ENCODE results near the gene ABCC1.

ABCC1 gene

DNA sequence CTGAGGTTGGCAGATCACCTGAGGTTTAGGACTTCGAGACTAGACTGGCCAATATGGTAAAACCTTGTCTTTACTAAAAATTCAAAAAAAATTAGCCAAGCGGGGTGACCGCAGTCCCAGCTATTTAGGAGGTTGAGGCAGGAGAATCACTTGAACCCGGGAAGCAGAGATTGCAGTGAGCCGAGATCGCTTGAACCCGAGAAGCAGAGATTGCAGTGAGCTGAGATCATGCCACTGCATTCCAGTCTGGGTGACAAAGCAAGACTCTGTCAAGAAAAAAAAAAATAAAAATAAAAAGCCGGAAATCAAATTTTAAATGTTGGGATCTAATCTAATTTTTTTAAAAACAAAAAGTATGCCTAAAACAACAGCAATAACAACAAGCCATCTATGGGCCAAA is 56.3 kb downstream of the ABCC1 start:
- Histone ChIP-seq H3K79me2 (ENCODE audit: insufficient read depth, low read depth) (peaks cover 50% of the 10 kb centered on the region; the same call in 1 of the 2 replicates), H3K9ac (no peak overlapping the region), H3K4me3 (IDR thresholded peaks at IDR 0.05; ENCODE audit: insufficient read depth, low read depth, low read length) (no peak overlapping the region), H3K4me1 (ENCODE audit: low read depth, poor library complexity, severe bottlenecking) (peaks cover 7% of the 10 kb centered on the region), H4K20me1 (ENCODE audit: insufficient read depth) (0 out of 2 replicates have a peak, but pooled peaks cover 4% of the 10 kb centered on the region), H3K27ac (no peak overlapping the region), H3K27me3 (ENCODE audit: insufficient read depth, low read depth) (no peaks in the 10 kb centered on the region), H2AFZ (ENCODE audit: low read depth) (no peak overlapping the region), H3K36me3 (ENCODE audit: insufficient read depth) (peaks cover 14% of the 10 kb centered on the region; the same call in 1 of the 2 replicates), H3K4me2 (no peak overlapping the region)
- TF ChIP-seq, protein P1, sequence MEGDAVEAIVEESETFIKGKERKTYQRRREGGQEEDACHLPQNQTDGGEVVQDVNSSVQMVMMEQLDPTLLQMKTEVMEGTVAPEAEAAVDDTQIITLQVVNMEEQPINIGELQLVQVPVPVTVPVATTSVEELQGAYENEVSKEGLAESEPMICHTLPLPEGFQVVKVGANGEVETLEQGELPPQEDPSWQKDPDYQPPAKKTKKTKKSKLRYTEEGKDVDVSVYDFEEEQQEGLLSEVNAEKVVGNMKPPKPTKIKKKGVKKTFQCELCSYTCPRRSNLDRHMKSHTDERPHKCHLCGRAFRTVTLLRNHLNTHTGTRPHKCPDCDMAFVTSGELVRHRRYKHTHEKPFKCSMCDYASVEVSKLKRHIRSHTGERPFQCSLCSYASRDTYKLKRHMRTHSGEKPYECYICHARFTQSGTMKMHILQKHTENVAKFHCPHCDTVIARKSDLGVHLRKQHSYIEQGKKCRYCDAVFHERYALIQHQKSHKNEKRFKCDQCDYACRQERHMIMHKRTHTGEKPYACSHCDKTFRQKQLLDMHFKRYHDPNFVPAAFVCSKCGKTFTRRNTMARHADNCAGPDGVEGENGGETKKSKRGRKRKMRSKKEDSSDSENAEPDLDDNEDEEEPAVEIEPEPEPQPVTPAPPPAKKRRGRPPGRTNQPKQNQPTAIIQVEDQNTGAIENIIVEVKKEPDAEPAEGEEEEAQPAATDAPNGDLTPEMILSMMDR (conservative IDR thresholded peaks at IDR 0.05; ENCODE audit: low read depth, low read length): no peak

DNA sequence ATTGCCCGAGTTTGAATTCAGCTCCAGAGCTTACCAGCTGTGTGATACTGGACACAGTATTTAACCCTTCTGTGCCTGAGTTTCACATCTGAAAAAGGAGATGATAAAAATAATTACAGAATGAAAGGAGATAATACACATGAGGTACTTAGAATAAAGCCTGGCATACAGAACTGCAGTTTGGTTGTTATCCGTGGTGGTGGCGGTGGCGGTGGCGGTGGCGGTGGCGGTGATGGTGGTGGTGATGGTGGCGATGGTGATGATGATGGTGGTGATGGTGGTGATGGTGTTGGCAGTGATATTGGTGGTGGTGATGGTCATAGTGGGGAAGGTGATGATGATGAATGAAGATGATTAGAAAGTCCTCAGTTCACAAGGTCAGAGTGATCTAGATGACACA is 57.2 kb downstream of the ABCC1 start:
- H3K9ac ChIP-seq: no peak overlapping the region
- H3K36me3 ChIP-seq (ENCODE audit: insufficient read depth): peaks cover 14% of the 10 kb centered on the region; the same call in 1 of the 2 replicates
- no peak overlapping the region for H3K4me3 ChIP-seq (IDR thresholded peaks at IDR 0.05; ENCODE audit: insufficient read depth, low read depth, low read length)
- no peak overlapping the region for H3K4me2 ChIP-seq
- H3K27ac ChIP-seq: no peak overlapping the region
- H4K20me1 ChIP-seq (ENCODE audit: insufficient read depth): 0 out of 2 replicates have a peak, but pooled peaks cover 4% of the 10 kb centered on the region
- TF ChIP-seq, protein P1 (conservative IDR thresholded peaks at IDR 0.05; ENCODE audit: low read depth, low read length): no peak
- H3K4me1 ChIP-seq (ENCODE audit: low read depth, poor library complexity, severe bottlenecking): peaks cover 7% of the 10 kb centered on the region
- no peaks in the 10 kb centered on the region for H3K27me3 ChIP-seq (ENCODE audit: insufficient read depth, low read depth)
- no peak overlapping the region for H2AFZ ChIP-seq (ENCODE audit: low read depth)
- peaks cover 49% of the 10 kb centered on the region; the same call in 1 of the 2 replicates for H3K79me2 ChIP-seq (ENCODE audit: insufficient read depth, low read depth)

DNA sequence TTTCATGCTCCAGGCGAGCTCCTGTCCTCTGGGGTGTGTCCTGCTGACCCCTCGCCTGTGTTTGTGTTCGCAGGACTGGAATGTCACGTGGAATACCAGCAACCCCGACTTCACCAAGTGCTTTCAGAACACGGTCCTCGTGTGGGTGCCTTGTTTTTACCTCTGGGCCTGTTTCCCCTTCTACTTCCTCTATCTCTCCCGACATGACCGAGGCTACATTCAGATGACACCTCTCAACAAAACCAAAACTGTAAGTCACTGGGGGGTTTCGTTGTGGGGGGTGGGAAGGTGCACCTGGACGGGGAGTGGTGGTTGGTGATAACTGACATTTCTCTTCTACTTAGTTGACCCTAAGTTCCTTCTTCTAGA is 58.3 kb downstream of the ABCC1 start:
- Histone ChIP-seq H3K9ac (no peak overlapping the region), H3K4me1 (ENCODE audit: low read depth, poor library complexity, severe bottlenecking) (peaks cover 7% of the 10 kb centered on the region), H3K79me2 (ENCODE audit: insufficient read depth, low read depth) (peaks cover 38% of the 10 kb centered on the region; the same call in 1 of the 2 replicates), H2AFZ (ENCODE audit: low read depth) (no peak overlapping the region), H3K27me3 (ENCODE audit: insufficient read depth, low read depth) (no peaks in the 10 kb centered on the region), H4K20me1 (ENCODE audit: insufficient read depth) (0 out of 2 replicates have a peak, but pooled peaks cover 4% of the 10 kb centered on the region), H3K4me2 (no peak overlapping the region), H3K36me3 (ENCODE audit: insufficient read depth) (peaks cover 14% of the 10 kb centered on the region; the same call in 1 of the 2 replicates), H3K27ac (no peak overlapping the region; the same call in 1 of the 2 replicates), H3K4me3 (IDR thresholded peaks at IDR 0.05; ENCODE audit: insufficient read depth, low read depth, low read length) (no peak overlapping the region)
- TF ChIP-seq, protein P1 (conservative IDR thresholded peaks at IDR 0.05; ENCODE audit: low read depth, low read length): no peak

DNA sequence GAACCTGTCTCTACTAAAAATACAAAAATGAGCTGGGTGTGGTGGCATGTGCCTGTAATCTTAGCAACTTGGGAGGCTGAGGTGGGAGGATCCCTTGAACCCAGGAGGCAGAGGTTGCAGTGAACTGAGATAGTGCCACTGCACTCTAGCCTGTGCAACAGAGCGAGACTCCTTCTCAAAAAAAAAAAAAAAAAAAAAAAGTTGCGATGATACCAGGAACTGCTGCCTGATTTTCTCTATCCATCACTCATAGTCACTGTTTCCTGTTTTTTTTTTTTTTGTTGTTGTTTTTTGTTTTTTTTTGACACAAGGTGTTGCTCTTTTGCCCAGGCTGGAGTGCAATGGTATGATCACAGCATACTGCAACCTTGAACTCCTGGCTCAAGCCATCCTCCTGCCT is 59.2 kb downstream of the ABCC1 start:
- no peak overlapping the region for H2AFZ ChIP-seq (ENCODE audit: low read depth)
- TF ChIP-seq, protein P1 (conservative IDR thresholded peaks at IDR 0.05; ENCODE audit: low read depth, low read length): no peak
- peaks cover 7% of the 10 kb centered on the region for H3K4me1 ChIP-seq (ENCODE audit: low read depth, poor library complexity, severe bottlenecking)
- no peaks in the 10 kb centered on the region for H3K27me3 ChIP-seq (ENCODE audit: insufficient read depth, low read depth)
- no peak overlapping the region for H3K27ac ChIP-seq
- H3K79me2 ChIP-seq (ENCODE audit: insufficient read depth, low read depth): peaks cover 35% of the 10 kb centered on the region; the same call in 1 of the 2 replicates
- no peak overlapping the region for H3K4me2 ChIP-seq
- no peak overlapping the region for H3K9ac ChIP-seq
- no peak overlapping the region for H3K4me3 ChIP-seq (IDR thresholded peaks at IDR 0.05; ENCODE audit: insufficient read depth, low read depth, low read length)
- H3K36me3 ChIP-seq (ENCODE audit: insufficient read depth): peaks cover 14% of the 10 kb centered on the region; the same call in 1 of the 2 replicates
- H4K20me1 ChIP-seq (ENCODE audit: insufficient read depth): 0 out of 2 replicates have a peak, but pooled peaks cover 4% of the 10 kb centered on the region
